H7 (cell line): ENCODE results near the gene CD101. TPM values are rescaled to one million over a fixed set of nuclear protein-coding genes. Genes with fewer than 3 reads are reported as not detected.

Experiments
- DNase-seq: peaks from one replicate; pipeline ENCODE4 v3.0.0; 2012
- H3K27me3 ChIP-seq: 2 replicates; pipeline ENCODE4 v1.6.0; 2011; ENCODE audit warnings: mild to moderate bottlenecking, low read length; ENCODE audit not compliant: control insufficient read depth, insufficient read depth
- H3K36me3 ChIP-seq: replicated peaks from 2 replicates; pipeline ENCODE4 v1.5.1; 2011; ENCODE audit warnings: low read length; ENCODE audit not compliant: control insufficient read depth, insufficient read depth
- H3K4me3 ChIP-seq: 2 replicates; pipeline ENCODE4 v1.5.1; 2011; ENCODE audit warnings: low read depth, mild to moderate bottlenecking, control low read depth, low read length, moderate library complexity; ENCODE audit not compliant: insufficient read depth
- total RNA-seq: library from RNA; depleted of rRNA; stranded (reverse); fragments of >200 nt; shearing (Covaris generic); gene quantifications from 2 replicates; pipeline ENCODE4 v1.2.3, GENCODE V29; 2014

CD101 gene
- total RNA-seq, 1 experiment from 2014 or later, result 0.31 TPM

DNA sequence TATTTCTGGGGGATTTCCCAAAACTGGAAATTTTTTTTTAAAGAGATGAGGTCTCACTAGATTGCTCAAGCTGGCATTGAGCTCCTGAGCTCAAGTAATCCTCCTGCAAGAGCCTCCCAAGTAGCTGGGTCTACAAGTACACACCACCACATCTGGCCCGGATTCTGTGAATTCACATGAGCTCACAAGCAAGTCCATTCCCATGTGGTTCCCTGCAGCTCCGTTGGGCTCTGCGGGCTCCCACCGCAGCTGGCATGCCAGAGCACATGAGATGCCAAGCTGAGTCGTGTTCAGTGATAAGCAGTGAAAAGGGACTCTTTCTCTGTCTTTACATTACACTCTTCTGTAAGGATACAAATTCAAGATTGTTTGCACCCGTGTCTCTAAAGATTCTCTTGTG is 36.7 kb downstream of the CD101 start:
- Histone ChIP-seq H3K36me3 (no peaks in the 10 kb centered on the region), H3K27me3 (no peaks in the 10 kb centered on the region)
- no peak for DNase-seq

DNA sequence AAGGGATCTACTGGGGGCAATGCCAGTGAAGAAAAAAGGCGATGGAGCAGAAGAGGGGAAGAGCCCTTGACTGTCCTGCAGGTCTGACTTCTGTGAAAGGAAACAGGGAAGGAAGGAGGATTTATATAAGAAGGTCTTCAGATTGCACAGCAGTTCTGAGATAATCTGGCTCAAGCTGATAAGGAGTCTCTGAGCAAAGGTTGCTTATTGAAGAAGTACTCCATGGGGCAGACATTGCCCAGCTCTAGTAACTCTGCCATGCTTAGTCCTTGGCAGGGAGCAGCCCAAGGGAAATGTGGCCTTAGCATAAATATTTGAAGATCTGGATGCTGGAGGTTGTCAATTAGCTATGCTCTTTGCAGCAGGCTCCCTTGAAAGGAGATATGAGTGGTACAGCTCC is 42.7 kb downstream of the CD101 start:
- H3K27me3 ChIP-seq, result no peaks in the 10 kb centered on the region
- DNase-seq, result no peak
- no peak overlapping the region for H3K4me3 ChIP-seq

More for the DNA sequence above, 36.7 kb downstream of the CD101 start:
- no peak overlapping the region for H3K4me3 ChIP-seq

DNA sequence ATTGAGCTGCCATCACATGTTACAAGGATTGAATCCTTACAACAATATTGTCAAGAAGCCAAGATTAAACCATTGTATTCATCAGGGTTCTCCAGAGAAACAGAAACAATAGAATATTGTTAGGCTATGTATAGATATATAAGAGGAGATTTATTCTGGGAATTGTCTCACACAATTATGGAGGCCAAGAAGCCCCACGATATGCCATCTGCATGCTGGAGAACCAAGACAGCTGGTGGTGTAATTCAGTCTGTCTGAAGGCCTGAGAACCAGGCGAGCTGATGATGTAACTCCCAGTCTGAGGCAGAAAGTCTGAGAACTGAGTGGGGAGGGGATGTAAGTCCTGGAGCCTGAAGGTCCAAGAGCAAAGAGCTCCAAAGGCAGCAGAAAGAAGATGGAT is 44.1 kb downstream of the CD101 start:
- Histone ChIP-seq H3K4me3 (no peak overlapping the region), H3K27me3 (no peaks in the 10 kb centered on the region), H3K36me3 (no peaks in the 10 kb centered on the region)
- DNase-seq, result no peak

More for the DNA sequence above, 42.7 kb downstream of the CD101 start:
- H3K36me3 ChIP-seq, result no peaks in the 10 kb centered on the region

DNA sequence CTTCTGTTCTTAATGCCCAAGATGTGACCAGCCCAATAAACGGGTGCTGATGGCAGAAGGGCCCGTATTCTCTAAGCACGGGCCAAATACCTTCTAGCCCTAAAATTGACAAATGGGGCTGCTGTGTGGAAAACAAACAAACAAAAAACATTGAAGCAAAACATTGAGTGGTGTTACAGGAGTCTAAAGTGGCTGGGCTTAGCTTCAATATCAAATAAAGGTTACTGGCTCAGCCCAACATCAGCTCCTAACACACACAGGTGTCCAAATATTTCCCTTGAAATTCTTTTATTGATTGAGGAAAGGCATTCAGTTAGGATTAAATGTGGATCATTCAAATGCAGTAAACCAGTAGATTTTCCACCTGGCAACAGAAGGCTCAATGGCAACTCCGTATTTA is 45.2 kb downstream of the CD101 start:
- H3K27me3 ChIP-seq, result no peaks in the 10 kb centered on the region
- no peak overlapping the region for H3K4me3 ChIP-seq
- no peaks in the 10 kb centered on the region for H3K36me3 ChIP-seq
- DNase-seq, result no peak

DNA sequence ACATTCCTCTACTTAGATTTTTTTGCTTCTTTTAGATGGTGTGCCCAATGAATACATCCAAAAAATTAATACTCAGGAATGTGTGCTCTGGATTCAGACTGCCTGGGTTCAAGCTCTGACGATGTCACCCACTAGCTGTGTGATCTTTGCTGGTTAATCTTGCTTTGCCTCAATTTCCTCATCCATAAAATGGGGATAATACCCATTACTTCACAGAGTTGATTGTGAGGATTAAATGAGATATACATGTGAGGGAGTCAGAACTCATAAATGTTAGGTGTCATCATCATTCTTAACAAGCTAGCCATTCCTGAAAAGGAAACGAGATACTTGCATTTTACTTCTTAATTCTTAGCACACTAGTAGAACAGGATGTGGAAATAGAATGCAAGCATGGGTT is 45.7 kb downstream of the CD101 start:
- Histone ChIP-seq H3K36me3 (no peaks in the 10 kb centered on the region), H3K27me3 (no peaks in the 10 kb centered on the region), H3K4me3 (no peak overlapping the region)
- no peak for DNase-seq

DNA sequence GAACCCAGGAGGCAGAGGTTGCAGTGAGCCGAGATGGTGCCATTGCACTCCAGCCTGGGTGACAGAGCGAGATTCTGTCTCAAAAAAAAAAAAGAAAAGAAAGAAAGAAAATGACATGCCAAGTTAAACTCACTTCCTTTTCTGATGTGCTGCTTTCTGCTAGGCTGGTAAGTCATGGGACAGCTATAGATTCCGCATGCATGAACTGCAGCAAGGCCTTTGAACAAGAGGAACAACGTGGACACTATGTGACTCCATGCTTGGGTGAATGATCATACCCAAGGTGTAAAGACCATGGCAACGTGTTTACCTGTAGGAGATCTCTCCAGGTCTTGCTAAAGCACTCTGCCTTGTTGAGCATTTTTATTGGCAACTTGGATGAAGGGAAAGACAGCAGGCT is 48.3 kb downstream of the CD101 start:
- Histone ChIP-seq H3K36me3 (no peaks in the 10 kb centered on the region), H3K4me3 (no peak overlapping the region), H3K27me3 (no peaks in the 10 kb centered on the region)
- DNase-seq, result no peak

DNA sequence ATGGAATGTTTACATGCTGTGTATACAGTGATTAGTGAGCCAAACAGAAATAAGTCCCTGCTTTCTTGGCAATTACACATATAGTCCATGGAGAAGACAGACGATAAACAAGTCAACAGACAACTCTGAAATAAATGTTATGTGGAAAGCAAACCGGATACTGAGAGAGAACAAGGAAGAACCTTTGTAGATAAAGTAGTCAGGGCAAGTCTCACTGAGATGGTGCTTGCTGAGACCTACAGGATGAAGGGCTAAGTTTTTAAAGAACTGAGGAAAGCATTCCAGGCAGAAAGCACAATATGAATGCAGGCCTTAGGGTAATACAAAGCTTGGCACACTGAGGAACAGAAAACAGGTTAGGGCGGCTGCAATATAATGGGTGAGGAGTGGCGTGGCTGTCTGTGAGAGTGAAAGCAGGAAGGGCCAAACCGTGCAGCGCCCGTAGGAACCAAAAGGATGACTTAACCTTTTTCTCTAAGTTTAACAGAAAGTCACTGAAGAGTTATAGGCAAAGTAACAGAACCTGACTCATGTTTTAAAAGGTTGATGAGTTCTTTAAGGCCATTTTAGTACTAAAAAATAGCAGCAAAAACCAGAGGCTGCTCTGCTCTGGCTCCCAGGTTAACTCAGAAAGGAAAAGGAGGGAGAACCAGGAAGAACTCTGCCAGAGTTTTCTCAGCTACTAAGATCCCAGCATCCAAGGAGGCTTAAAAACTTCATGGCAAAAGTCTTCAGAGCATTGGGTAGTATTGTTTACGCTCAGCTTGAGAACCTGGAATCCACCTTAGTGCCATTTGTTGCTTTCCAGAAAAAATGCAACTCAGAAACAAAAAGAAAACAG is 49.9 kb downstream of the CD101 start:
- H3K4me3 ChIP-seq, result no peak overlapping the region
- DNase-seq, result no peak
- no peaks in the 10 kb centered on the region for H3K36me3 ChIP-seq
- no peaks in the 10 kb centered on the region for H3K27me3 ChIP-seq

DNA sequence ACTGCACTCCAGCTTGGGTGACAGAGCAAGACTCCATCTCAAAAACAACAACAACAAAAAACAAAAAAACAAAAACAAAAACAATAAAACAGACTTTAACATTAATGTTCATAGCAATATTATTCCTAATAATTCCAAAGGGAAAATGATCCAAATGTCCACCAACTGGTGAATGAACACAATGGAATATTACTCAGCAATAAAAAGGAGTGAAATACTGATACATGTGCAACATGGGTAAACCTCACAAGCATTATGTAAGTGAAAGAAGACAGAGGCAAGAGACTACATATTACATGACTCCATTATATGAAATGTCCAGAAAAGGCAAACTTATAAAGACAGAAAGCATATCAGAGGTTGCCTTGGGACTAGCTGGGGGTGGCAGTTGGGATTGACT is 52.5 kb downstream of the CD101 start:
- H3K4me3 ChIP-seq, result no peak overlapping the region
- H3K27me3 ChIP-seq, result no peaks in the 10 kb centered on the region
- DNase-seq, result no peak
- H3K36me3 ChIP-seq, result no peaks in the 10 kb centered on the region

DNA sequence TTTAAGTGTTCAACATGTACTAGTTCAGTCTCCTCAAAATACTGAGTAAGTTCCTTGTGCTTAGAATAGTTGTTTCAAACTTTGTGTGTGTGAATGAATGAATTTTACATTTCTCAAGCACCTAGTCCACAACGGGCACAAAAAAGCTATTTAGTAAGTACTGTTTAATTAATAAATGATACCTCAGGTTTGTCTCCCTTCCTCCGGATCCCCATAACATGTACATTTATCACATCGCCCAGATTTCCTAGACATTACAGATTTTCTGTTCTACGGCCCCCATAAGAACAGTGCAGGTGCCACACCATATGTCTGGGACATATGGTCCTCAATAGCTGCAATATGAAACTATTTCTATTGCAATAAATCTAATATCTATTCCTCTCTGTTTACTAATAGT is 57.2 kb downstream of the CD101 start:
- H3K27me3 ChIP-seq, result no peaks in the 10 kb centered on the region
- no peak for DNase-seq

DNA sequence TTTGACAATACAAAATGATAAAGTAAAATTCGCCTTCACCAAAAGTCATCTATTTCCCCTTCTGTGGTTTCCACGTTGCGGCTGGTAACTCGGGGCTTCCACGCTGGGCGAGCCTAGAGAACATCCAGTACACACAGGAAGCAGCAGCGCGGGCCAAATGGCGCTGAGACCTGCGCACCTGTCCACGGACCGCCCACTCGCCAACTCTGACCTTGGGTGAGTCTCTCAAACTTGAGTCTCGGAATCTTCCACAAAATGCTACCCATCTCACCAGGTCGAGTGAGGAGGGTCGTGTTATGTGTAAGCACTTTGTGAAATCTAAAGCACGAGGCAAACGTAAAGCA is 57.7 kb downstream of the CD101 start:
- H3K4me3 ChIP-seq, result peak overlapping the region; percentile 84
- H3K36me3 ChIP-seq, result no peaks in the 10 kb centered on the region; the same call in 1 of the 2 replicates
- H3K27me3 ChIP-seq, result no peaks in the 10 kb centered on the region
- DNase-seq, result no peak

More for the DNA sequence above, 57.2 kb downstream of the CD101 start:
- Histone ChIP-seq H3K36me3 (no peaks in the 10 kb centered on the region; the same call in 1 of the 2 replicates), H3K4me3 (peak overlapping the region; percentile 84)

DNA sequence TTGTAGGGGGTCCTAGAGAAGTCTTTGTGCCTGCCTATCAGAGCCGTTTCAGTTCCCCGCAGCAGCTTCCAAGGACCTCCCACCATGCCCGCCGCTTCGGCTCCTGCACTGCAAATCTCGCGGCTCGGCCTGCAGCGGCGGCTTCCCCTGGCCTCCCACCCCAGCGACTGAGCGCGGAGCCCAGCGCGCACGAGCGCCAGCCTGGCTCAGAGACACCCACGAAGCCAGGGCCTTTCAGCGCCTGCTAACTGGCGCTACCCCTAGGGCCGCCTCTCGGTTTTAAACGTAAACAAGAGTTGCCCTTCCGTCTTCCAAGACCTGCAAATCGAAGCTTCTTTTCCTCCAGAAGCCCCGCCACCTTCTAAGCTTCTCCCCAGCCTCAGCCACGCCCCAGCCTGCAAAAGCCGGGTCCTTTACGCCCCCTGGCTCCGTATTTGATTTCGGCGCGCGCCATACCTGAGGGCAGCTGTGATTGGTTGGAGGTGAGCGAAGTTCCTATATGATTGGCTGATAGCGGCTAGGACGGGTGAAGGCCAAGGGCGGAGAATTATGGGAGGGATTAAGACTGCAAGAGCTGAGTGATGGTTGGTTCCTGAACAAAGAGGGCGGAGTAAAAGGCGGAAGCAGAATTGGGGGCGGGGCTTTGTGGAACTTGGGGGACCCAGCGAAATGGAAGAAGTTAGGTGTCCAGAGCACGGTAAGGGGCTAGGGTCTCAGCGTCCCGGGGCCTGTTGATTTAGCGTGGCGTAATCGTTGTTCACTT is 58.3 kb downstream of the CD101 start, which contains the start of gene TTF2:
Gene TTF2, plus strand, starts transcription at position 649 of the 763 bp plus-strand sequence. Its CDS starts 21 bp downstream, at position 670.
- DNase-seq, result peak; percentile 96
- H3K4me3 ChIP-seq, result peak within 1 kb of the TSS; percentile 84
- no peaks in the 10 kb centered on the region; the same call in 1 of the 2 replicates for H3K36me3 ChIP-seq
- no peaks in the 10 kb centered on the region for H3K27me3 ChIP-seq

DNA sequence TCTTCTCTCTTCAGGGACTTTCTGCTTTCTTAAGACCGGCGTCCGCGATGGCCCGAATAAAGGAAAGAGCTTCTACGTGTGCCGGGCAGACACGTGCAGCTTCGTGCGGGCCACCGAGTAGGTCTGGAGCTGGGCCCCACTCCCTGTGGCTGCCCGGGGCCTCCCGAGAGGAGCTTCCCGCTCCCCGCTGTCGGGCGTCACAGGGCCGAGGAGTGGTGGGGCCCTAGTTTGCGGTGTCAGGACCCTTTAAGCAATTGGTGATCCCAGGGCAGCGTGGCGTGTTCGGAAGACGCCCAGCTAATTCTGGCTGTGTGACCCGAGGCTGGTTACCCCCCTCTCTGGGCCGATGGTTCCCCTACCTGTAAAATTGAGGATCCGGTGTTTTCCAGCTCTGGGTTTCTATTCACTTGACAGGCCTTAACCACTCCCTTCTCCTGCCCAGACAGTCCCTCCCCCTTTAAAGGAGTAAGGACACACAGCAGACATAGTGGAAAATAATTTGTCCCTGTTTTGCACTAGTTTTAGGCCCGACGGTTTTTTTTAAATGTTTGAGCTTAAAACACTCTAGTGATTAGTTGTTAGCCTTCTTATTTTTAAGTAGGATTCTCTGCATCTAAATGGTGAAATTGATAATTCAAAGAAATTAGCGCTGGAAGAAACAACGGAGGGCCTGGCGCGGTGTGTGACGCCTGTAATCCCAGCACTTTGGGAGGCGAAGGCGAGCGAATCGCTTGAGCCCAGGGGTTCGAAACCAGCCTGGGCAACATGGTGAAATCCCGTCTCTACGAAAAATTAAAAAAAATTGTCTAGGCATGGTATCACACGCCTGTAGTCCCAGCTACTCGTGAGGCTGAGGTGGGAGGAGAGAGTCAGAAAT is 59.1 kb downstream of the CD101 start:
- Histone ChIP-seq H3K36me3 (no peaks in the 10 kb centered on the region; the same call in 1 of the 2 replicates), H3K27me3 (no peaks in the 10 kb centered on the region), H3K4me3 (peak overlapping the region; percentile 81)
- peak; percentile 71 for DNase-seq

DNA sequence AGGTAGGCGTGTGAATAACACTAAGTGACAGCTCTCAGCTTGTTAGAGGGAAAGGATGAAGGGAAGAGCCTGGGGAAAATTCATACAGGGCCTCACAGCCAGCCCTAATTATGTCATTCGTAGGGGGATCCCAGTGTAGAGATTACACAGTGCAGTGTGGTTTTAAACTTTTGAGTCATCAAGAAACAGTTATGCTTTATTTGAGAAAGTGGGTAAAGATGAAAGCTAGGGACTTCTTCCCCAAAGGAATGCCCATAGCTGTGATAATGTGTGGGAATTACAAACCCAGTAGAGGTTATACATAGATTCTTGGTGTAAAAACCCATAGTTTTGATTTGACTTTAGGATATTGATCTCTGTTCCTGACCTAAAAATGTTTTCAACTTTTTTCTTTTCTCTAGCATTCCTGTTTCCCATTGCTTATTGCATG is 60.4 kb downstream of the CD101 start:
- Histone ChIP-seq H3K4me3 (no peak overlapping the region), H3K27me3 (no peaks in the 10 kb centered on the region), H3K36me3 (peaks cover 3% of the 10 kb centered on the region)
- no peak for DNase-seq

DNA sequence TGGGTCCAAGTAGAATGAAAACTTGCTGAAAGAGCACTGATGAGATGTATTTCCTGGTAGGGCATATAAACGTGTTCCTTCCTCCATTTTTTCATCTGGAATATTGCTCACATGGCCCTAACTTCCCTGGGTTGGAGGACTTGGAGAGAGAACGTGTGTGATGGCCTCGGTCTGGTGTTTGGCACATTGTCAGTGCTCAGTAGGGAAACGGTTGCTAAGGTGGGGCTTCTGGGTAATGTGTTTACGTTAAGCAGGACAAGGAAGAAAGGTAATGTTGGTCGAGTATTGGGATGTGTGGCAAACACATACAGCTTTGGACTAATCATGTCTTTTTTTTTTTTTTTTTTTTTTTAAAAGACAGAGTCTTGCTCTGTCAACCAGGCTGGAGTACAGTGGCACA is 64.8 kb downstream of the CD101 start:
- no peaks in the 10 kb centered on the region for H3K27me3 ChIP-seq
- no peak for DNase-seq
- H3K36me3 ChIP-seq, result peaks cover 4% of the 10 kb centered on the region
- H3K4me3 ChIP-seq, result no peak overlapping the region
